HCT116 (cell line): ENCODE measurements around the gene AKAP13.

Experiments
- CEBPB ChIP-seq: IDR thresholded peaks from 2 replicates; pipeline ENCODE4 v1.6.1; 2012; ENCODE audit warnings: low read depth
- EGR1 ChIP-seq: IDR thresholded peaks from 2 replicates; pipeline ENCODE4 v1.6.1; 2012; ENCODE audit warnings: low read depth
- EZH2 ChIP-seq: fragments of 200-600 bp; sonication (generic); IDR thresholded peaks from 2 replicates; pipeline ENCODE4 v1.6.1; 2017; ENCODE audit warnings: antibody characterized with exemption, mixed run types
- EZH2phosphoT487 ChIP-seq: fragments of 200-600 bp; IDR thresholded peaks from 2 replicates; pipeline ENCODE4 v1.6.1; 2018; ENCODE audit warnings: antibody characterized with exemption, borderline replicate concordance
- FOSL1 ChIP-seq: IDR thresholded peaks from 2 replicates; pipeline ENCODE4 v1.6.1; 2012; ENCODE audit warnings: low read depth
- POLR2A ChIP-seq: IDR thresholded peaks from 2 replicates; pipeline ENCODE4 v1.7.0; 2011; ENCODE audit warnings: borderline replicate concordance; ENCODE audit not compliant: insufficient read depth, insufficient read length; ENCODE audit errors: extremely low read depth
- POLR2AphosphoS5 ChIP-seq: IDR thresholded peaks from 2 replicates; pipeline ENCODE4 v1.6.1; 2011; ENCODE audit warnings: mild to moderate bottlenecking, low read depth, low read length, moderate library complexity
- TCF7L2 ChIP-seq: IDR thresholded peaks from 2 replicates; pipeline ENCODE4 v1.7.0; 2011; ENCODE audit warnings: borderline replicate concordance, inconsistent platforms; ENCODE audit not compliant: insufficient read depth, insufficient read length; ENCODE audit errors: extremely low read depth
- YY1 ChIP-seq: IDR thresholded peaks from 2 replicates; pipeline ENCODE4 v1.6.1; 2011; ENCODE audit warnings: low read length, low read depth, moderate library complexity, mild to moderate bottlenecking; ENCODE audit not compliant: insufficient replicate concordance; ENCODE audit errors: extremely low read depth
- TF ChIP-seq, protein P1 (sequence below), 3 experiments: fragments of 200-600 bp in 1 of 3; sonication (generic) in 1 of 3; IDR thresholded peaks in 2 of 3; conservative IDR thresholded peaks in 1 of 3; 2 replicates each; pipeline ENCODE4 v1.5.1; 2012 to 2017; ENCODE audit warnings: low read depth in 2 of 3, low read length in 2 of 3, antibody characterized with exemption in 1 of 3, borderline replicate concordance in 1 of 3, control low read depth in 1 of 3, mild to moderate bottlenecking in 1 of 3, mixed read lengths in 1 of 3, mixed run types in 1 of 3, moderate library complexity in 1 of 3; ENCODE audit not compliant: insufficient read depth in 1 of 3
- TF ChIP-seq, protein P2 (sequence below): IDR thresholded peaks from 2 replicates; pipeline ENCODE4 v1.6.1; 2012
- TF ChIP-seq, protein P3 (sequence below): IDR thresholded peaks from 2 replicates; pipeline ENCODE4 v1.6.1; 2012
- TF ChIP-seq, protein P4 (sequence below): IDR thresholded peaks from 2 replicates; pipeline ENCODE4 v1.6.1; 2012; ENCODE audit warnings: low read depth

DNA sequence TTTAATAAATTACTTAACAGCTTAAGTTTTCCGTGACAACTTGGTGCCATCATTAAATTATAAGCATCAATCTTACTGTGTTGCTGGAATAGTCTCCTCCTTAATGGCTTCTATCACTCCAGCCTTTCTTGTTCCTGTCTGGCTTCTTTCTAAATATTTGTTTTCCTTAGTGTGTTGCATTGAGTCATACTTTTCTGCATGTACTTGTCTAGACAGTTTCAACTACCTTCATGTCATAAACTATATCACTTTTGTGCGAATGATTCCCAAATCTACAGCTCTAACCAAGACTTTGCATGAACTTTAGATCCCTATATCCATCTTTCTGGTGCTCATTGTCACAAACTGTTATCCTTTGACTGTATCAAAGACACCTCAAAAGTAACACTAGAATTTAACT is 78.4 kb downstream of the AKAP13 start:
- TF ChIP-seq, protein P1, sequence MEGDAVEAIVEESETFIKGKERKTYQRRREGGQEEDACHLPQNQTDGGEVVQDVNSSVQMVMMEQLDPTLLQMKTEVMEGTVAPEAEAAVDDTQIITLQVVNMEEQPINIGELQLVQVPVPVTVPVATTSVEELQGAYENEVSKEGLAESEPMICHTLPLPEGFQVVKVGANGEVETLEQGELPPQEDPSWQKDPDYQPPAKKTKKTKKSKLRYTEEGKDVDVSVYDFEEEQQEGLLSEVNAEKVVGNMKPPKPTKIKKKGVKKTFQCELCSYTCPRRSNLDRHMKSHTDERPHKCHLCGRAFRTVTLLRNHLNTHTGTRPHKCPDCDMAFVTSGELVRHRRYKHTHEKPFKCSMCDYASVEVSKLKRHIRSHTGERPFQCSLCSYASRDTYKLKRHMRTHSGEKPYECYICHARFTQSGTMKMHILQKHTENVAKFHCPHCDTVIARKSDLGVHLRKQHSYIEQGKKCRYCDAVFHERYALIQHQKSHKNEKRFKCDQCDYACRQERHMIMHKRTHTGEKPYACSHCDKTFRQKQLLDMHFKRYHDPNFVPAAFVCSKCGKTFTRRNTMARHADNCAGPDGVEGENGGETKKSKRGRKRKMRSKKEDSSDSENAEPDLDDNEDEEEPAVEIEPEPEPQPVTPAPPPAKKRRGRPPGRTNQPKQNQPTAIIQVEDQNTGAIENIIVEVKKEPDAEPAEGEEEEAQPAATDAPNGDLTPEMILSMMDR (IDR thresholded peaks at IDR 0.05 in 2 of 3, conservative IDR thresholded peaks at IDR 0.05 in 1 of 3; ENCODE audit: borderline replicate concordance in 1 of 3, insufficient read depth in 1 of 3, low read depth in 2 of 3, low read length in 2 of 3) = no peak
- TF ChIP-seq EZH2 (no peak), CEBPB (no peak), POLR2A (no peak), FOSL1 (no peak), EZH2phosphoT487 (no peak), YY1 (no peak), EGR1 (no peak), TCF7L2 (no peak), POLR2AphosphoS5 (no peak)
- TF ChIP-seq, protein P2, sequence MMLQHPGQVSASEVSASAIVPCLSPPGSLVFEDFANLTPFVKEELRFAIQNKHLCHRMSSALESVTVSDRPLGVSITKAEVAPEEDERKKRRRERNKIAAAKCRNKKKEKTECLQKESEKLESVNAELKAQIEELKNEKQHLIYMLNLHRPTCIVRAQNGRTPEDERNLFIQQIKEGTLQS = no peak
- TF ChIP-seq, protein P3, sequence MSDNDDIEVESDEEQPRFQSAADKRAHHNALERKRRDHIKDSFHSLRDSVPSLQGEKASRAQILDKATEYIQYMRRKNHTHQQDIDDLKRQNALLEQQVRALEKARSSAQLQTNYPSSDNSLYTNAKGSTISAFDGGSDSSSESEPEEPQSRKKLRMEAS = no peak
- TF ChIP-seq, protein P4, sequence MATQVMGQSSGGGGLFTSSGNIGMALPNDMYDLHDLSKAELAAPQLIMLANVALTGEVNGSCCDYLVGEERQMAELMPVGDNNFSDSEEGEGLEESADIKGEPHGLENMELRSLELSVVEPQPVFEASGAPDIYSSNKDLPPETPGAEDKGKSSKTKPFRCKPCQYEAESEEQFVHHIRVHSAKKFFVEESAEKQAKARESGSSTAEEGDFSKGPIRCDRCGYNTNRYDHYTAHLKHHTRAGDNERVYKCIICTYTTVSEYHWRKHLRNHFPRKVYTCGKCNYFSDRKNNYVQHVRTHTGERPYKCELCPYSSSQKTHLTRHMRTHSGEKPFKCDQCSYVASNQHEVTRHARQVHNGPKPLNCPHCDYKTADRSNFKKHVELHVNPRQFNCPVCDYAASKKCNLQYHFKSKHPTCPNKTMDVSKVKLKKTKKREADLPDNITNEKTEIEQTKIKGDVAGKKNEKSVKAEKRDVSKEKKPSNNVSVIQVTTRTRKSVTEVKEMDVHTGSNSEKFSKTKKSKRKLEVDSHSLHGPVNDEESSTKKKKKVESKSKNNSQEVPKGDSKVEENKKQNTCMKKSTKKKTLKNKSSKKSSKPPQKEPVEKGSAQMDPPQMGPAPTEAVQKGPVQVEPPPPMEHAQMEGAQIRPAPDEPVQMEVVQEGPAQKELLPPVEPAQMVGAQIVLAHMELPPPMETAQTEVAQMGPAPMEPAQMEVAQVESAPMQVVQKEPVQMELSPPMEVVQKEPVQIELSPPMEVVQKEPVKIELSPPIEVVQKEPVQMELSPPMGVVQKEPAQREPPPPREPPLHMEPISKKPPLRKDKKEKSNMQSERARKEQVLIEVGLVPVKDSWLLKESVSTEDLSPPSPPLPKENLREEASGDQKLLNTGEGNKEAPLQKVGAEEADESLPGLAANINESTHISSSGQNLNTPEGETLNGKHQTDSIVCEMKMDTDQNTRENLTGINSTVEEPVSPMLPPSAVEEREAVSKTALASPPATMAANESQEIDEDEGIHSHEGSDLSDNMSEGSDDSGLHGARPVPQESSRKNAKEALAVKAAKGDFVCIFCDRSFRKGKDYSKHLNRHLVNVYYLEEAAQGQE = no peak
